WTC11 (cell line): ENCODE data around the gene KLC4.
"Not testable (repeated sequence)": the region's sequence is repeated elsewhere in the genome, so short reads cannot be mapped to it uniquely, and the experiment has no call there.

ENCODE experiments used
- ATF3 ChIP-seq: sonication (generic); formaldehyde crosslinking; conservative IDR thresholded peaks from 2 replicates; pipeline ENCODE4 v1.8.1; 2022; ENCODE audit warnings: mild to moderate bottlenecking, missing genetic modification reagents
- CBFB ChIP-seq: sonication (generic); formaldehyde crosslinking; IDR thresholded peaks from 2 replicates; pipeline ENCODE4 v1.8.1; 2022; ENCODE audit warnings: mild to moderate bottlenecking, low read depth, missing genetic modification reagents
- CTCF ChIP-seq: fragments of 200-600 bp; IDR thresholded peaks from 2 replicates; pipeline ENCODE4 v1.8.0; 2022; ENCODE audit warnings: antibody characterized with exemption
- ELF4 ChIP-seq: sonication (generic); formaldehyde crosslinking; IDR thresholded peaks from 2 replicates; pipeline ENCODE4 v1.8.1; 2022; ENCODE audit warnings: low read depth, mild to moderate bottlenecking, moderate library complexity, missing genetic modification reagents
- ETV6 ChIP-seq: sonication (generic); formaldehyde crosslinking; IDR thresholded peaks from 2 replicates; pipeline ENCODE4 v1.8.1; 2022; ENCODE audit warnings: mild to moderate bottlenecking, missing genetic modification reagents
- FOXK1 ChIP-seq: sonication (generic); formaldehyde crosslinking; IDR thresholded peaks from 2 replicates; pipeline ENCODE4 v1.8.0; 2022; ENCODE audit warnings: mild to moderate bottlenecking, moderate library complexity, missing genetic modification reagents
- NR1H2 ChIP-seq: sonication (generic); formaldehyde crosslinking; IDR thresholded peaks from 2 replicates; pipeline ENCODE4 v1.9.0; 2021; ENCODE audit warnings: mild to moderate bottlenecking, moderate library complexity, missing genetic modification reagents
- NR3C1 ChIP-seq: sonication (generic); formaldehyde crosslinking; conservative IDR thresholded peaks from 2 replicates; pipeline ENCODE4 v1.8.1; 2023; ENCODE audit warnings: low read depth, mild to moderate bottlenecking, missing genetic modification reagents
- USF2 ChIP-seq: sonication (generic); formaldehyde crosslinking; IDR thresholded peaks from 2 replicates; pipeline ENCODE4 v1.8.1; 2023; ENCODE audit warnings: mild to moderate bottlenecking, missing genetic modification reagents, moderate library complexity
- ZNF317 ChIP-seq: sonication (generic); formaldehyde crosslinking; IDR thresholded peaks from 2 replicates; pipeline ENCODE4 v1.8.1; 2023; ENCODE audit warnings: low read depth, mild to moderate bottlenecking, moderate library complexity, missing genetic modification reagents, borderline replicate concordance
- ZSCAN18 ChIP-seq: fragments of 250-450 bp; sonication (Bioruptor Pico); IDR thresholded peaks from 2 replicates; pipeline ENCODE4 v2.1.2; 2022; ENCODE audit warnings: mild to moderate bottlenecking, moderate library complexity

- not testable (repeated sequence) for TF ChIP-seq CTCF; USF2 (CRISPR knock-in tag); ELF4 (CRISPR knock-in tag); ETV6 (CRISPR knock-in tag); ZSCAN18 (CRISPR knock-in tag); NR3C1; NR1H2 (CRISPR knock-in tag); FOXK1 (CRISPR knock-in tag); CBFB (CRISPR knock-in tag); ATF3; ZNF317 (CRISPR knock-in tag)
Measured at GRCh38 chr6:43081922-43082321, 22.5 kb downstream of the KLC4 start.
